Heart left ventricle (tissue), 13 donors: ENCODE measurements around the gene ASTN2.

Experiments used
- CTCF ChIP-seq, 12 donors: fragments of 200-600 bp; sonication (generic) in 4 of 12; IDR thresholded peaks; one replicate each; pipeline versions ENCODE4 v1.5.0 to v1.8.0; 2018 to 2022; ENCODE audit warnings: antibody characterized with exemption in 12 of 12, mild to moderate bottlenecking in 5 of 12
- POLR2A ChIP-seq, 2 donors: fragments of 450-650 bp; IDR thresholded peaks; one replicate each; pipeline ENCODE4 v1.6.1; 2017; ENCODE audit warnings: antibody characterized with exemption in 2 of 2, mild to moderate bottlenecking in 2 of 2, moderate library complexity in 2 of 2
- donor health status: ischemic (EF 13 %, LVEDD 7.1; RV severe dilation, severe dysfunction).
- donor health status: DM: no; HTN: yes; CAD: no.
- donor health status: DM: no; HTN: no; CAD: no.
- donor health status: ischemic (EF 25% LVEDD 6.9; RV normal size, moderate dysfunction).
- donor health status: ischemic (EF 25% LVEDD 5.7; RV mildly dilated, moderate dysfunction).
- donor health status: ischemic (EF 35%, LVEDD 5.7; RV mildly dilated, moderate dysfunction).
- donor health status: nonischemic (EF 11% LVEDD 7.7; RV severe dilation, severe dysfunction).
- donor health status: DM: yes; HTN: yes; CAD: no.
- donor health status: PGD.
- donor health status: ischemic (EF 29% LVEDD 5.4; RV normal size, mild dysfunction).
- donor health status: nonischemic (EF 23%, LVEDD 6.1; RV moderate dilation, normal function).

GRCh38 chr9:116934131-116934530 is 480.7 kb downstream of the ASTN2 start:
- no peak for TF ChIP-seq POLR2A (IDR thresholded peaks at IDR 0.05)
- no peak for TF ChIP-seq CTCF (IDR thresholded peaks at IDR 0.05)
